NCI-H774 (cell line): ENCODE data around the gene GALNT16.

ENCODE experiments used
- DNase-seq: peaks from one replicate; lab custom pipeline; 2025; lab: John Stamatoyannopoulos, UW

GALNT16 gene

GRCh38 chr14:69405762-69406161 lies 145.8 kb downstream of the GALNT16 start:
- DNase-seq, result no peak
